ENCODE measurements around the gene COPA. TPM values are rescaled to one million over a fixed set of nuclear protein-coding genes. Genes with fewer than 3 reads are reported as not detected.

The COPA gene
- total RNA-seq, 4 donors from 2014 or later = 59.0 to 103 (median 85.9) TPM

GRCh38 chr1:160375788-160376524 is 32.9 kb upstream of the COPA start:
- Histone ChIP-seq H3K9me3 (no peaks in the 10 kb centered on the region), H3K36me3 (no peaks in the 10 kb centered on the region), H3K27ac (no peak overlapping the region), H3K4me3 (no peak overlapping the region), H3K27me3 (no peaks in the 10 kb centered on the region), H3K4me1 (peaks cover 0 to 9% of the 10 kb centered on the region in 2 donors)
- peak; percentile 3 to 27 for ATAC-seq
- no peak for DNase-seq
- TF ChIP-seq CTCF (IDR thresholded peaks at IDR 0.05 in 4 of 5, conservative IDR thresholded peaks at IDR 0.05 in 1 of 5) (no peak), POLR2A (IDR thresholded peaks at IDR 0.05) (no peak)
- in situ Hi-C loops (cut with MboI; ENCODE audit: low sequenced_read_pairs in 4 of 4) (loop anchor here in 1 of 4 donors (10.0 kb wide), 1 partner anchor 181 kb away; the partner anchor contains the start of gene CASQ1), intact Hi-C loops (cut with DNase I; ENCODE audit: low total_unique reads) (loop anchor here (2.0 to 10.0 kb wide), 3 partner anchors 34 to 291 kb away; partner anchors contain the start of genes COPA, KCNJ9 and NCSTN)

- no peak for TF ChIP-seq POLR2A (IDR thresholded peaks at IDR 0.05)
- no peak for TF ChIP-seq CTCF (IDR thresholded peaks at IDR 0.05 in 4 of 5, conservative IDR thresholded peaks at IDR 0.05 in 1 of 5)
- H3K4me3 ChIP-seq = no peak overlapping the region
- in situ Hi-C loops (cut with MboI; ENCODE audit: low sequenced_read_pairs in 4 of 4) (loop anchor here in 3 of 4 donors (10.0 to 25.0 kb wide), 2 partner anchors 180 to 287 kb away; partner anchors contain the start of genes IGSF8 (in 2 of the 3), KCNJ9 (in 2 of the 3) and CASQ1 (in 1 of the 3)), intact Hi-C loops (cut with DNase I; ENCODE audit: low total_unique reads) (loop anchor here (5.0 to 10.0 kb wide), 3 partner anchors 32 to 290 kb away; partner anchors contain the start of genes COPA, KCNJ9 and NCSTN)
- no peak overlapping the region for H3K27ac ChIP-seq
- peaks cover 0 to 9% of the 10 kb centered on the region in 2 donors for H3K4me1 ChIP-seq
- DNase-seq (no peak), ATAC-seq (peak; percentile 17 to 22)
- no peaks in the 10 kb centered on the region for H3K27me3 ChIP-seq
- H3K9me3 ChIP-seq = no peaks in the 10 kb centered on the region
- no peaks in the 10 kb centered on the region for H3K36me3 ChIP-seq
Measured at GRCh38 chr1:160374306-160375110, 31.5 kb upstream of the COPA start.

- in situ Hi-C loops (cut with MboI; ENCODE audit: low sequenced_read_pairs in 4 of 4) (loop anchor here in 3 of 4 donors (10.0 to 25.0 kb wide), 2 partner anchors 179 to 286 kb away; partner anchors contain the start of genes IGSF8 (in 2 of the 3), KCNJ9 (in 2 of the 3) and CASQ1 (in 1 of the 3)), intact Hi-C loops (cut with DNase I; ENCODE audit: low total_unique reads) (loop anchor here (5.0 to 10.0 kb wide), 2 partner anchors 81 to 289 kb away; partner anchors contain the start of gene KCNJ9)
- H3K4me3 ChIP-seq = no peak overlapping the region
- ATAC-seq = no peak
- H3K4me1 ChIP-seq = peaks cover 0 to 9% of the 10 kb centered on the region in 2 donors
- no peak overlapping the region for H3K27ac ChIP-seq
- DNase-seq = no peak
- no peaks in the 10 kb centered on the region for H3K27me3 ChIP-seq
- TF ChIP-seq POLR2A (IDR thresholded peaks at IDR 0.05) (no peak), CTCF (IDR thresholded peaks at IDR 0.05 in 4 of 5, conservative IDR thresholded peaks at IDR 0.05 in 1 of 5) (no peak)
- no peaks in the 10 kb centered on the region for H3K36me3 ChIP-seq
- H3K9me3 ChIP-seq = no peaks in the 10 kb centered on the region
Measured at GRCh38 chr1:160373696-160374095, 30.6 kb upstream of the COPA start.

- Histone ChIP-seq H3K4me3 (no peak overlapping the region), H3K27me3 (peaks cover 0 to 2% (median 0%) of the 10 kb centered on the region in 3 donors), H3K4me1 (peaks cover 0 to 9% of the 10 kb centered on the region in 2 donors), H3K27ac (no peak overlapping the region), H3K9me3 (no peaks in the 10 kb centered on the region), H3K36me3 (no peaks in the 10 kb centered on the region)
- DNase-seq = no peak
- no peak for ATAC-seq
- TF ChIP-seq CTCF (IDR thresholded peaks at IDR 0.05 in 4 of 5, conservative IDR thresholded peaks at IDR 0.05 in 1 of 5) = no peak
- TF ChIP-seq POLR2A (IDR thresholded peaks at IDR 0.05) = no peak
- in situ Hi-C loops (cut with MboI; ENCODE audit: low sequenced_read_pairs in 4 of 4) = loop anchor here in 3 of 4 donors (10.0 to 25.0 kb wide), 2 partner anchors 177 to 284 kb away; partner anchors contain the start of genes IGSF8 (in 2 of the 3), KCNJ9 (in 2 of the 3) and CASQ1 (in 1 of the 3)
- intact Hi-C loops (cut with DNase I; ENCODE audit: low total_unique reads) = loop anchor here (5.0 to 10.0 kb wide), 2 partner anchors 79 to 287 kb away; partner anchors contain the start of gene KCNJ9
Measured at GRCh38 chr1:160371756-160372155, 28.7 kb upstream of the COPA start.

Data from gastrocnemius medialis (tissue), 4 donors.